ENCODE measurements around the gene PTMA.

The PTMA gene

DNA sequence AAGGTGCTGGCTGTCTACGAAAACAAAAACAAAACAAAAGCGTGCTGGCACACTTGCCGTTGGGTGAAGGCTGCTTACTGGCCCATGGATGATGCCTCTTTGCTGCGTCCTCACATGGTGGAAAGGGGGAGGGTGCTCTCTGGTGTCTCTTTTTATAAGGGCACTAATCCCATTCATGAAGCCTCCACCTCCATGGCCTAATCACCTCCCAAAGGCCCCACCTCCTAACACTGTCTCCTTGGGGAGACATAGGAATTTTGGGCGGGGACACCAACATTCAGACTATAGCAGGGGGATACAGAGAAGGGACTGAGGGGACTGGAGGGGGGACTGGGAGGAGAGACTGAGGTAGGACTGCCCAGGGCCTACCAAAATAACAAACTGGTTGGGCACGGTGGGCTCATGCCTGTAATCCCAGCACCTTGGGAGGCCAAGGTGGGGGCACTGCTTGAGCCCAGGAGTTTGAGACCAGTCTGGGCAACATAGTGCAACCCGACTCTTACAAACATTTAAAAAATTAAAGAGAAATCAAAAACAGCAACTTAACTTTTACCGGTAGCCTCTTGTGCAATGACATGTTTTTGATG lies 14.5 kb downstream of the PTMA start:
- peaks cover under 1% of the 10 kb centered on the region for H3K36me3 ChIP-seq (ENCODE audit: control insufficient read depth, low read length)
- peaks cover 8% of the 10 kb centered on the region for H3F3A ChIP-seq (ENCODE audit: control insufficient read depth, insufficient read depth)
- no peak for TF ChIP-seq EZH2phosphoT487 (IDR thresholded peaks at IDR 0.05; ENCODE audit: borderline replicate concordance, low read length)
- TF ChIP-seq, protein P1, sequence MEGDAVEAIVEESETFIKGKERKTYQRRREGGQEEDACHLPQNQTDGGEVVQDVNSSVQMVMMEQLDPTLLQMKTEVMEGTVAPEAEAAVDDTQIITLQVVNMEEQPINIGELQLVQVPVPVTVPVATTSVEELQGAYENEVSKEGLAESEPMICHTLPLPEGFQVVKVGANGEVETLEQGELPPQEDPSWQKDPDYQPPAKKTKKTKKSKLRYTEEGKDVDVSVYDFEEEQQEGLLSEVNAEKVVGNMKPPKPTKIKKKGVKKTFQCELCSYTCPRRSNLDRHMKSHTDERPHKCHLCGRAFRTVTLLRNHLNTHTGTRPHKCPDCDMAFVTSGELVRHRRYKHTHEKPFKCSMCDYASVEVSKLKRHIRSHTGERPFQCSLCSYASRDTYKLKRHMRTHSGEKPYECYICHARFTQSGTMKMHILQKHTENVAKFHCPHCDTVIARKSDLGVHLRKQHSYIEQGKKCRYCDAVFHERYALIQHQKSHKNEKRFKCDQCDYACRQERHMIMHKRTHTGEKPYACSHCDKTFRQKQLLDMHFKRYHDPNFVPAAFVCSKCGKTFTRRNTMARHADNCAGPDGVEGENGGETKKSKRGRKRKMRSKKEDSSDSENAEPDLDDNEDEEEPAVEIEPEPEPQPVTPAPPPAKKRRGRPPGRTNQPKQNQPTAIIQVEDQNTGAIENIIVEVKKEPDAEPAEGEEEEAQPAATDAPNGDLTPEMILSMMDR (IDR thresholded peaks at IDR 0.05; ENCODE audit: low read depth, low read length, poor library complexity, severe bottlenecking), result no peak
- no peak overlapping the region for H3K27ac ChIP-seq (ENCODE audit: low read depth, low read length)
- no peak overlapping the region for H3K4me2 ChIP-seq (ENCODE audit: low read length)
- H3K27me3 ChIP-seq (ENCODE audit: control insufficient read depth, low read length), result no peaks in the 10 kb centered on the region
- H3K4me3 ChIP-seq (ENCODE audit: low read length), result no peak overlapping the region
- H3K9me2 ChIP-seq (replicated peaks; ENCODE audit: control insufficient read depth, low read length), result no peaks in the 10 kb centered on the region
- no peaks in the 10 kb centered on the region for H3K9me3 ChIP-seq (ENCODE audit: control insufficient read depth, insufficient read depth, low read length)
- peaks cover 3% of the 10 kb centered on the region; the same call in 1 of the 2 replicates for H3K79me2 ChIP-seq (ENCODE audit: control insufficient read depth, low read length)
- no peaks in the 10 kb centered on the region for H4K20me1 ChIP-seq (ENCODE audit: control insufficient read depth, insufficient read depth, low read depth, low read length)
- H3K4me1 ChIP-seq (ENCODE audit: control insufficient read depth, low read length), result peaks cover 29% of the 10 kb centered on the region

DNA sequence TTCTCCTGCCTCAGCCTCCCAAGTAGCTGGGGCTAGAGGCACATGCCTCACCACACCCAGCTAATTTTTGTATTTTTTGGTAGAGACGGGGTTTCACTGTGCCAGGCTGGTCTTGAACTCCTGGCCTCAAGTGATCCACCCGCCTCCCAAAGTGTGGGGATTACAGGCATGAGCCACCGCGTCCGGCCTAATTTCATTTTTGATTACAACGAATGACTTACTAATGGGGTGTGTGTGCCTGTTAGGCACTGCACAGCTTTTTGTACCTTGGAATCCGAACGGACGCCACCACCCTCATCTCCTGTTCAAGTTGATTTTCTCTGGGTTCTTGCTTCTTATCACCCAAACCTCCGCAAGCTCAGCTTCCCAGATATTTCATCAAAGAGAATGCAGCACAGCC lies 17.2 kb downstream of the PTMA start:
- Histone ChIP-seq H3K4me2 (ENCODE audit: low read length) (no peak overlapping the region), H3K4me3 (ENCODE audit: low read length) (no peak overlapping the region), H3K36me3 (ENCODE audit: control insufficient read depth, low read length) (no peaks in the 10 kb centered on the region), H4K20me1 (ENCODE audit: control insufficient read depth, insufficient read depth, low read depth, low read length) (no peaks in the 10 kb centered on the region), H3F3A (ENCODE audit: control insufficient read depth, insufficient read depth) (no peaks in the 10 kb centered on the region), H3K4me1 (ENCODE audit: control insufficient read depth, low read length) (peaks cover 14% of the 10 kb centered on the region), H3K9me2 (replicated peaks; ENCODE audit: control insufficient read depth, low read length) (no peaks in the 10 kb centered on the region), H3K27me3 (ENCODE audit: control insufficient read depth, low read length) (no peaks in the 10 kb centered on the region), H3K79me2 (ENCODE audit: control insufficient read depth, low read length) (no peaks in the 10 kb centered on the region), H3K9me3 (ENCODE audit: control insufficient read depth, insufficient read depth, low read length) (no peaks in the 10 kb centered on the region), H3K27ac (ENCODE audit: low read depth, low read length) (no peak overlapping the region)
- TF ChIP-seq EZH2phosphoT487 (IDR thresholded peaks at IDR 0.05; ENCODE audit: borderline replicate concordance, low read length), result no peak
- TF ChIP-seq, protein P1 (IDR thresholded peaks at IDR 0.05; ENCODE audit: low read depth, low read length, poor library complexity, severe bottlenecking), result no peak

DNA sequence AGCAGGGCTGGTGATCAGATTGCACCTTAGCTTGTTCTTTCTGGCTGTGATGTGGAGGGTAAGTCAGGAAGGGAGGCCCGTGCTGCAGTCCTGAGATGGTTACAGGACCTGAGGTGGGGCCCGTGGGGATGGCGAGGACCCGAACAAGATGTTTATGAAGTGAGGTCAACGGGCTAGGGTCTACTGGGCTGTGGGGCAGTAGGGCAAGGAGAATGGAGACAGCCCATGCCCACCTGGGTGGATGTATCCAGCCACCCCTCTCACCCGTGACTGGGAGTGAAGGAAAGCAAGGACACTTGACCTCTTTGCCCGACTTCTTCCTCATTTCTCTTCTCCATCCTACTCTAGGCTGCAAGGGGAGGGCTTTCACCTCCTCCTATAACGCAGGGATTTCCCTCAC lies 18.0 kb downstream of the PTMA start:
- Histone ChIP-seq H3F3A (ENCODE audit: control insufficient read depth, insufficient read depth) (no peaks in the 10 kb centered on the region), H3K79me2 (ENCODE audit: control insufficient read depth, low read length) (no peaks in the 10 kb centered on the region), H3K27ac (ENCODE audit: low read depth, low read length) (no peak overlapping the region), H3K27me3 (ENCODE audit: control insufficient read depth, low read length) (no peaks in the 10 kb centered on the region), H3K36me3 (ENCODE audit: control insufficient read depth, low read length) (no peaks in the 10 kb centered on the region), H3K4me1 (ENCODE audit: control insufficient read depth, low read length) (peaks cover 6% of the 10 kb centered on the region), H3K9me3 (ENCODE audit: control insufficient read depth, insufficient read depth, low read length) (no peaks in the 10 kb centered on the region), H3K4me3 (ENCODE audit: low read length) (no peak overlapping the region), H3K4me2 (ENCODE audit: low read length) (no peak overlapping the region), H4K20me1 (ENCODE audit: control insufficient read depth, insufficient read depth, low read depth, low read length) (no peaks in the 10 kb centered on the region), H3K9me2 (replicated peaks; ENCODE audit: control insufficient read depth, low read length) (no peaks in the 10 kb centered on the region)
- no peak for TF ChIP-seq EZH2phosphoT487 (IDR thresholded peaks at IDR 0.05; ENCODE audit: borderline replicate concordance, low read length)
- TF ChIP-seq, protein P1 (IDR thresholded peaks at IDR 0.05; ENCODE audit: low read depth, low read length, poor library complexity, severe bottlenecking), result no peak

All from DOHH2 (cell line).